ENCODE results near the gene GGNBP2. TPM values are rescaled to one million over a fixed set of nuclear protein-coding genes. Genes with fewer than 3 reads are reported as not detected.

Gene GGNBP2
- total and polyA plus RNA-seq, 2 of the 8 experiments (the other 6 are each of a cell fraction or from before 2014, with no cell fraction given) = 29.2 to 35.8 TPM

DNA sequence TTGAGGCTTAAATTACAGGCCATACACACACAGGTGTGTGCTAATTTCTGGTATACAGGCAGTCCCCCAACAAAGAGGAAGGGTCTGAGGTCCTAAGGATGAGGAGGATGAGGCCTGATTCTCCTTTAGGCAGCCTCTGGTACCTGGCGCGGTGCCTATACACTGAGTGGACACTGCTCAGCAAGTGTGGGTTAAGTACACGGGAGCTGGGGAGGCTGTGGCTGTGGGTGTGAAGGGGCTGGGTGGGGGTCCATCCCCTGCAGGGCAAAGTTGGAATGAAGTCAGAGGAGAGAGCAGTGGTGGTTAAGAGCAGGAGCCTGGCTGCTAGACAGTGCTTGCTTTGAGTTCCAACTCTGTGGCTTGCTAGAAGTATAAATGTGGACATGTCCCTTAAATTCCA, 67.6 kb downstream of the GGNBP2 start:
- FAIRE-seq = no peak
- no peak overlapping the region for H2AFZ ChIP-seq (ENCODE audit: low read length)
- H2AK5ac ChIP-seq (ENCODE audit: low read depth, low read length) = no peak overlapping the region
- no peak overlapping the region for H2BK120ac ChIP-seq (replicated peaks; ENCODE audit: low read depth, low read length)
- no peaks in the 10 kb centered on the region; the same call in 1 of the 2 replicates for H3K79me1 ChIP-seq (ENCODE audit: low read depth, low read length)
- H3K14ac ChIP-seq (ENCODE audit: insufficient read length) = no peak overlapping the region
- peaks cover 9 to 20% (median 16%) of the 10 kb centered on the region in 4 experiments for H3K4me1 ChIP-seq (replicated peaks in 1 of 4; ENCODE audit: control insufficient read depth in 3 of 4, insufficient read depth in 4 of 4, low read length in 3 of 4)
- no peak overlapping the region; a peak in 1 of 7 replicates for H3K9ac ChIP-seq (replicated peaks in 1 of 4; ENCODE audit: extremely low read depth in 1 of 4, low read depth in 3 of 4, low read length in 3 of 4)
- H3K27me3 ChIP-seq (replicated peaks in 1 of 4; ENCODE audit: control insufficient read depth in 3 of 4, extremely low read depth in 1 of 4, insufficient read depth in 3 of 4, low read length in 3 of 4) = no peaks in the 10 kb centered on the region
- no peaks in the 10 kb centered on the region for H3K9me3 ChIP-seq (ENCODE audit: insufficient read depth in 2 of 2, low read depth in 1 of 2, low read length in 1 of 2)
- no peak overlapping the region for H4K91ac ChIP-seq (replicated peaks; ENCODE audit: insufficient read length, low read length)
- H2BK12ac ChIP-seq (ENCODE audit: low read depth, low read length) = no peak overlapping the region
- no peak for DNase-seq (ENCODE audit: low read depth in 1 of 2, low spot score in 2 of 2)
- no peak overlapping the region; the same call in 1 of the 2 replicates for H3K18ac ChIP-seq (ENCODE audit: extremely low read depth, low read length)
- peaks cover 2 to 3% of the 10 kb centered on the region in 2 experiments for H4K20me1 ChIP-seq (replicated peaks in 1 of 2; ENCODE audit: control insufficient read depth in 1 of 2, insufficient read depth in 2 of 2, low read length in 2 of 2)
- H3K36me3 ChIP-seq (ENCODE audit: control insufficient read depth in 2 of 4, insufficient read depth in 4 of 4, low read length in 3 of 4) = 0 out of 8 replicates have a peak, but pooled peaks cover 0 to 3% (median 0%) of the 10 kb centered on the region in 4 experiments
- ChIA-PET POLR2A (ENCODE audit: partially characterized antibody) (interaction anchor here (6.3 kb wide), 1 partner anchor 11 kb away, joined by 50 read pairs; the partner anchor contains the start of gene MRM1), CTCF (ENCODE audit: partially characterized antibody) (interaction anchor here (2.0 to 9.9 kb wide), 3 partner anchors 9 to 14 kb away, joined by 5 to 122 read pairs (median 84); partner anchors contain the start of gene MRM1)
- H2BK15ac ChIP-seq (ENCODE audit: low read length) = no peak overlapping the region
- H3K27ac ChIP-seq (ENCODE audit: low read depth, low read length) = no peak overlapping the region
- no peak overlapping the region for H2BK20ac ChIP-seq (ENCODE audit: low read length)
- no peak overlapping the region for H3K4ac ChIP-seq (replicated peaks; ENCODE audit: insufficient read length, low read depth, low read length)
- H2BK5ac ChIP-seq (ENCODE audit: low read depth, low read length) = no peak overlapping the region
- no peak overlapping the region for H4K8ac ChIP-seq (ENCODE audit: extremely low read depth, insufficient read depth, low read length)
- H4K5ac ChIP-seq (ENCODE audit: insufficient read length, low read depth, low read length) = no peak overlapping the region
- no peak overlapping the region for H3K4me2 ChIP-seq (ENCODE audit: insufficient read depth in 1 of 2, low read depth in 2 of 2, low read length in 2 of 2)
- no peak overlapping the region for H3K23ac ChIP-seq (ENCODE audit: insufficient read length)
- 91% methylated on average over 3 of the region's 3 CpGs; no CpG with 5 or more reads in 1 of the 2 experiments for WGBS, 2 experiments (ENCODE audit: extremely low coverage in 1 of 2, insufficient coverage in 1 of 2, insufficient read length in 1 of 2, insufficient replicate concordance in 2 of 2, low coverage in 1 of 2, low lambda C conversion rate in 2 of 2, missing lambda C conversion rate in 1 of 2)
- H3K79me2 ChIP-seq (ENCODE audit: control insufficient read depth in 1 of 2, insufficient read depth in 2 of 2, low read length in 2 of 2) = 0 out of 4 replicates have a peak, but pooled peaks cover 0 to 2% of the 10 kb centered on the region in 2 experiments
- no peak overlapping the region for H3K4me3 ChIP-seq (ENCODE audit: extremely low read depth in 1 of 4, insufficient read depth in 2 of 4, low read depth in 3 of 4, low read length in 4 of 4)
- no peaks in the 10 kb centered on the region for H3K23me2 ChIP-seq (ENCODE audit: low read depth, low read length)
- TF ChIP-seq RAD21 (IDR thresholded peaks at IDR 0.05 in 1 of 2, conservative IDR thresholded peaks at IDR 0.05 in 1 of 2; ENCODE audit: low read depth in 2 of 2, low read length in 2 of 2) (no peak), USF2 (IDR thresholded peaks at IDR 0.05; ENCODE audit: low read length) (no peak)
- no peak overlapping the region for H3K56ac ChIP-seq (replicated peaks; ENCODE audit: insufficient read length, low read depth, low read length)
